ENCODE data around the gene TRAPPC3L.

TRAPPC3L gene

DNA sequence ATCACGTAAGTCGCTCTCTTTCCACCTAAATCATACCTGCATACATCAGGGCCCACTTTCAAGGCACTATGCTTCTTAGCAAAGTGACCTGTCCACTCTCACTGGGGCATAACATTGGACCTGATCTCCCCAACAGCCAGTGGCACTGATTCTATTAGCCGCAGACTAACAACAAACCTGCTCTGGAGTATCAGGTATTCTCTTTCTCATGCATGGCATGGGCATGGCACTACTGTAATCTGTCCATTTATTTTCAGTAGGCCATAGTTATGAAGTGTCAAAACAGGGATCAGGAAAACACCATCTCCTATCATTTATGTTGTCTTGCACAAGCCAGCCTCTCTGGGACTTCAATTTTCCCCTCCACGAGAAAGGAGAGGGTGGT, 16.5 kb upstream of the TRAPPC3L start:
- no peak for DNase-seq (ENCODE audit: insufficient read length, low spot score)
- no peak for FAIRE-seq
- TF ChIP-seq PAX5 (IDR thresholded peaks at IDR 0.05; ENCODE audit: insufficient read depth, low read length, severe bottlenecking) (no peak), POU2F2 (IDR thresholded peaks at IDR 0.05; ENCODE audit: low read depth, low read length) (no peak), POLR2A (IDR thresholded peaks at IDR 0.05; ENCODE audit: low read depth, low read length) (no peak), TAF1 (IDR thresholded peaks at IDR 0.05; ENCODE audit: low read depth, low read length) (no peak), SPI1 (IDR thresholded peaks at IDR 0.05; ENCODE audit: low read depth, low read length) (no peak), POLR2AphosphoS5 (IDR thresholded peaks at IDR 0.05; ENCODE audit: low read depth, low read length) (no peak)

DNA sequence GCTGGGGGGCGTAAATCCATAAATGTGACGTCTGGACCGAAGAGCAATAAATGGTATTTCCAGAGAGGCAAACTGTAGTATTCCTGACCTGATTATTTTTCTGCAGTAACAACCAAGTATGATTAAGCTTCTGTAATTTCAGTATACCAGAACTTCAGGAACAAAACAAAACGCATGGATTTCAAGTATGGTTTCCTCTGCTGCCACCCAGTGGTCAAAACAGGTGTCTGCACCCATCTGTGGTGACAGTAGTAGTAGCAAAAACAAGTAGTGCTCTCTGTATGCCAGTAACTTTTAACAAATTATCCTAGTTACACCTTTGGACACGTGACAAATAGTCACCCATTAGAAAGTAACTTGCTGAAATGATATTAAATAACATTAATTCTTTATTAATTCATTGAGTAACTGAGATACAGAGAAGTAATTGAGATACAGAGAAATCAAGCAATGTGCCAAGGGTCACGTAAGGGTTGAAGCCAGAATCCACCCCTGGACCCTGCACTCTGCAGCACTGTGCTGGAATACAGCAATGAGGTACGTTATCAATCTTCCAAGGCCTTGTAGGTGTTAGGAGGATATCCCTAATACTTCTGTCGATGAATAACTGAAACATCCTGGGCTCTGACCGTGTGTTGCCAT, 16.0 kb upstream of the TRAPPC3L start:
- TF ChIP-seq POU2F2 (IDR thresholded peaks at IDR 0.05; ENCODE audit: low read depth, low read length) (no peak), PAX5 (IDR thresholded peaks at IDR 0.05; ENCODE audit: insufficient read depth, low read length, severe bottlenecking) (no peak), SPI1 (IDR thresholded peaks at IDR 0.05; ENCODE audit: low read depth, low read length) (no peak), POLR2A (IDR thresholded peaks at IDR 0.05; ENCODE audit: low read depth, low read length) (no peak), TAF1 (IDR thresholded peaks at IDR 0.05; ENCODE audit: low read depth, low read length) (no peak), POLR2AphosphoS5 (IDR thresholded peaks at IDR 0.05; ENCODE audit: low read depth, low read length) (no peak)
- FAIRE-seq (peak; percentile 80), DNase-seq (ENCODE audit: insufficient read length, low spot score) (no peak)

DNA sequence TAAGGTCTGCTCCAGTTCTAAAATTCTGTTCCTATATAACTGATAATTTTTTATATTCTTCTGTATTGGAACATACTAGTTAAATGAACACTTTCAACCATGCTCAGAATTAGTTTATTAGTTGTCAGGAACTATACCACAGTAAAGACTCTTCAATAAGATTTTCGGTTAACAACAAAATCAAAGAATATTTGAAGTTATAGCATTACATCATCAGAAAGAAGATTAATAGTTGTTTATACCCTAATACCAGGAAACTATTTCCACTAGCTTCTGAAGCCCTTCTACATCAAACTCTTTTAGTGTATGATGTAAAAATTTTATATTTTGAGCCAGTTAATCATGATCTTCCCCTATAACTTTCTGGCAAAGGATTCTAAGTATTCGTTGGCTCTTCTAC, 14.6 kb upstream of the TRAPPC3L start:
- DNase-seq (ENCODE audit: insufficient read length, low spot score) = no peak
- no peak for FAIRE-seq
- no peak for TF ChIP-seq POLR2AphosphoS5 (IDR thresholded peaks at IDR 0.05; ENCODE audit: low read depth, low read length)

DNA sequence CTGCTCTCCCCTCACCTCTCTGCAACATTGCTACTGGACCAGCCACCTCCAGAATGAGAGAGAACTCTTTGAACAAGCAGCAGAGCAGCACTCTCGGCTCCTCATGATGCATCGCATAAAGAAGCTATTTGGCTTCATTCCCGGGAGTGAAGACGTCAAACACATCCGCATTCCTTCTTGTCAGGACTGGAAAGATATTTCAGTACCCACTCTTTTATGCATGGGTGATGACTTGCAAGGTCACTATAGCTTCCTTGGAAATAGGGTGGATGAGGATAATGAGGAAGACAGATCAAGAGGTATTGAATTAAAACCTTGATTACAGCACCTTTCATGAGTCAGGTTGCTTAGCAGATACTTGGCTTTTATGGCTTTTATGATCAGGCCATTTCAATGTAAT, 12.4 kb upstream of the TRAPPC3L start:
- FAIRE-seq (no peak), DNase-seq (ENCODE audit: insufficient read length, low spot score) (no peak)
- TF ChIP-seq SPI1 (IDR thresholded peaks at IDR 0.05; ENCODE audit: low read depth, low read length) (no peak), POLR2A (IDR thresholded peaks at IDR 0.05; ENCODE audit: low read depth, low read length) (no peak), TAF1 (IDR thresholded peaks at IDR 0.05; ENCODE audit: low read depth, low read length) (no peak), POU2F2 (IDR thresholded peaks at IDR 0.05; ENCODE audit: low read depth, low read length) (no peak), POLR2AphosphoS5 (IDR thresholded peaks at IDR 0.05; ENCODE audit: low read depth, low read length) (no peak), PAX5 (IDR thresholded peaks at IDR 0.05; ENCODE audit: insufficient read depth, low read length, severe bottlenecking) (no peak)

DNA sequence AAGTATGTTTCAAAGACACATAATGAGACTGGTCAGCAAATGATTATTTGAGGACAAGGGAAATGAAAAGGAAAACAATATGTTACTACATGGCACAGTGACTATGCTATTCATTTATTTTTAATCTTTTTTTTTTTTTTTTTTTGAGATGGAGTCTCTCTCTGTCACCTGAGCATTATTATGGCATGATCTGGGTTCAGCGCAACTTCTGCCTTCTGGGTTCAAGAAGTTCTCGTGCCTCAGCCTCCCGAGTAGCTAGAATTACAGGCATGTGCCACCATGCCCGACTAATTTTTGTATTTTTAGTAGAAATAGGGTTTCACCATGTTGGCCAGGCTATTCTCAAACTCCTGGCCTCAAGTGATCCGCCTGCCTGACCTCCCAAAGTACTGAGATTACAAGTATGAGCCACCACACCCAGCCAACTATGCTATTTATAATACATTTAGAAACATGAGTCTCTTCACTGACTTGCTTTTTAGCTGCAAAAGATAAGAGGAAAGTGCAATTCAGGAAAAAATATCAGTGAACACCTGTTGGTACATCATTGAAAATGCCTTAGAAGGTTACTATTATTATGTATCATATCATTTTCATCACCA, 11.4 kb upstream of the TRAPPC3L start:
- no peak for DNase-seq (ENCODE audit: insufficient read length, low spot score)
- FAIRE-seq = no peak
- TF ChIP-seq POU2F2 (IDR thresholded peaks at IDR 0.05; ENCODE audit: low read depth, low read length) = no peak
- no peak for TF ChIP-seq SPI1 (IDR thresholded peaks at IDR 0.05; ENCODE audit: low read depth, low read length)
- TF ChIP-seq PAX5 (IDR thresholded peaks at IDR 0.05; ENCODE audit: insufficient read depth, low read length, severe bottlenecking) = no peak
- TF ChIP-seq TAF1 (IDR thresholded peaks at IDR 0.05; ENCODE audit: low read depth, low read length) = no peak
- TF ChIP-seq POLR2A (IDR thresholded peaks at IDR 0.05; ENCODE audit: low read depth, low read length) = no peak
- TF ChIP-seq POLR2AphosphoS5 (IDR thresholded peaks at IDR 0.05; ENCODE audit: low read depth, low read length) = no peak

DNA sequence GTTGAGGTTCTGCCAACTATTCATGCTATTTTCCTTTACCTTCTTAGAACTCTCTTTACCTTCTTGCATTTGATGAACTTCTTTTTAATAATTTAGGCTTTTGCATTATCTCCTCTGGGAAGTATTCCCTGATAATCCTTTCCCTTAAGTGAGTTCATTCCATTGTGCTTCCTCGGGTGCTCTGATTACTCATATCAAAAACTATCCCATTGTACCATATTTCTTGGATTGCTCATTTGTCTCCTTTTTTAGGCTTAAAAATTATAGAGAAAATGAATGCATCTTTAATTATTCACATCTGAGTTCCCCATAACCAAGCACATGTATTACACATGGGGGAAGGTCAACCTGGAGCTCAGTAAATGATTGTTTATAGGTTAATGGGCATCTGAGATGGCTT, 10.6 kb upstream of the TRAPPC3L start:
- no peak for FAIRE-seq

DNA sequence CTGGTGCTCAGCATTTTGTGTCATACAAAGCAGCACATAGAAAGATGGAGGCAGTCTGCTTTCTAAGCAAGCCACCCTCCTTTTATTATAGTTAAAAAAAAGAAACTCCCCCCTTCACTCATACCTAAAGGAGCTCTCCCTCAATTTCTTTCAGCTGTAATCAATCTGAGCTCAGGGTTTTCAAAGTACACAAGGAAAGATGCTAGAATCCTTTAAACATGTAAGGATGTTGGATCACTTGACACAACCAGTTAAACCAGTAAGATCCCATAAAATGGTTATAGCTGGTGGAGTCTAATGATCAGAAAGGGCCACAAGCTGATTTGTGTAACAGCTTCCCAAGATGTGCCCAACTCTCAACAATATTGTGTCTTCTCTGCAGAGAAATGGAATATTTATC, 8.0 kb upstream of the TRAPPC3L start, which contains the start of gene CALHM4:
TSS of gene CALHM4 (plus strand) at position 301 of the 400 bp plus-strand sequence. CDS start at position 344, 43 bp downstream.
- FAIRE-seq (no peak), DNase-seq (ENCODE audit: insufficient read length, low spot score) (no peak)
- TF ChIP-seq POLR2A (IDR thresholded peaks at IDR 0.05; ENCODE audit: low read depth, low read length) = no peak
- TF ChIP-seq POLR2AphosphoS5 (IDR thresholded peaks at IDR 0.05; ENCODE audit: low read depth, low read length) = no peak
- TF ChIP-seq POU2F2 (IDR thresholded peaks at IDR 0.05; ENCODE audit: low read depth, low read length) = no peak
- no peak for TF ChIP-seq SPI1 (IDR thresholded peaks at IDR 0.05; ENCODE audit: low read depth, low read length)
- TF ChIP-seq PAX5 (IDR thresholded peaks at IDR 0.05; ENCODE audit: insufficient read depth, low read length, severe bottlenecking) = no peak
- no peak for TF ChIP-seq TAF1 (IDR thresholded peaks at IDR 0.05; ENCODE audit: low read depth, low read length)

More for the DNA sequence above, 10.6 kb upstream of the TRAPPC3L start:
- no peak for DNase-seq (ENCODE audit: insufficient read length, low spot score)
- TF ChIP-seq PAX5 (IDR thresholded peaks at IDR 0.05; ENCODE audit: insufficient read depth, low read length, severe bottlenecking) (no peak), TAF1 (IDR thresholded peaks at IDR 0.05; ENCODE audit: low read depth, low read length) (no peak), POLR2A (IDR thresholded peaks at IDR 0.05; ENCODE audit: low read depth, low read length) (no peak), POU2F2 (IDR thresholded peaks at IDR 0.05; ENCODE audit: low read depth, low read length) (no peak), SPI1 (IDR thresholded peaks at IDR 0.05; ENCODE audit: low read depth, low read length) (no peak), POLR2AphosphoS5 (IDR thresholded peaks at IDR 0.05; ENCODE audit: low read depth, low read length) (no peak)

DNA sequence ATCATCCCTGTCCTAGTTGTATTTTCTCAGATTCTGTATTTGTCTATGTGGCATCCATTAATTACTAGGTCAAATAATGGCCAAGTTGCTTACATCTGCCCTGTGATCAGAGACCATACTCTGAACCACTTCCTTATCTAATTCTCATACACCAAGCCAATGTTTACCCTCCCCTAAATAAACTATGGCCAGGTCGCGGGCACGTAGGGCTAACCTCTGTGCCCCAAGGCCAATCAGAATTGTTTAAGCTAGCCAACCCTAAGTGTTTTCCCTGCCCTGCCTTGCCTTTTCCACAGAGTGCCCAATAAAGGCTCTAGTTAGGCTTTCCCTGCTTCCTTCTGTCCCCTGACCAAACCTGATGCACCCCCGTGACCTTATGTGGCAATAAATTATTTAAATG, 5.3 kb upstream of the TRAPPC3L start:
- FAIRE-seq = no peak
- no peak for DNase-seq (ENCODE audit: insufficient read length, low spot score)
- TF ChIP-seq TAF1 (IDR thresholded peaks at IDR 0.05; ENCODE audit: low read depth, low read length) (no peak), POLR2AphosphoS5 (IDR thresholded peaks at IDR 0.05; ENCODE audit: low read depth, low read length) (no peak), SPI1 (IDR thresholded peaks at IDR 0.05; ENCODE audit: low read depth, low read length) (no peak), PAX5 (IDR thresholded peaks at IDR 0.05; ENCODE audit: insufficient read depth, low read length, severe bottlenecking) (no peak), POU2F2 (IDR thresholded peaks at IDR 0.05; ENCODE audit: low read depth, low read length) (no peak), POLR2A (IDR thresholded peaks at IDR 0.05; ENCODE audit: low read depth, low read length) (no peak)

DNA sequence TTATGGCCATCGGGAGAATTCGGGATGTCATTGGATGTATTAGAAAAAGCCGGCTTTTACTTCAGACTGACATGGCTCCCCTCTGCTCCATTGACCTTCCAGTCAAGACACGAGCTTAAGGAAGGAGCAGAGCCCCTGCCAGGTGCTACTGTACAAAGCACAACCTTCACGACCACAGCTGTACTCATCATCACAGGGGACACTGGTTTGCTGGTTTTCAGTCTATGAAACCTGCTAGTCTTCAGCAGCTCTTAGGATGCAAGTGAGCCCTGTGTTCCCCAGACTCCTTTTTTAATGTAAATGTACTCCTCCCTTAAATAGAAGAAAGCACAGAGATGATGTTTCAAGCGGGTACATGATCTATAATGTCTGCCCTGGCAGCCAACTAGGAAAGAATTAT, 1.9 kb upstream of the TRAPPC3L start:
- no peak for DNase-seq (ENCODE audit: insufficient read length, low spot score)
- no peak for TF ChIP-seq POU2F2 (IDR thresholded peaks at IDR 0.05; ENCODE audit: low read depth, low read length)
- no peak for TF ChIP-seq POLR2AphosphoS5 (IDR thresholded peaks at IDR 0.05; ENCODE audit: low read depth, low read length)
- FAIRE-seq = no peak

DNA sequence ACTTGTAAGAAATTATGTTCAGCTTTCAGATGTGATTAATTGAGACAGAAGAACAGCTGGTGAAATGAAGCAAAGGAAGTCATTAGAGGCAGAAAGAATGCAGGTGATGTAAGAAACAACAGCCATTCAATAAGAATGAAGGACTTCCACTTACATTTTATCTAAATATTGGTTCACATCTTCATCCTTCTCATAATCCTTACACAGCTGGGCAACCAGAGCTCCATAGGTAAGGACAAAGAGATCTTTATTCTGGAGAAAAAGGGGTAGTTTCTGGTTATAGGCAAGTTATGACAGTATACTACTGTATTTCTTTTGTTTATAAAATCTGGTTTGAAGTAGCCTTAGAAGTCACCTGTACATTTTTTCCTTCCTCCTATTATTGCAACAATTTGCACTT, 2.3 kb downstream of the TRAPPC3L start:
- no peak for TF ChIP-seq PAX5 (IDR thresholded peaks at IDR 0.05; ENCODE audit: insufficient read depth, low read length, severe bottlenecking)
- TF ChIP-seq POLR2AphosphoS5 (IDR thresholded peaks at IDR 0.05; ENCODE audit: low read depth, low read length) = no peak
- no peak for TF ChIP-seq POU2F2 (IDR thresholded peaks at IDR 0.05; ENCODE audit: low read depth, low read length)
- TF ChIP-seq SPI1 (IDR thresholded peaks at IDR 0.05; ENCODE audit: low read depth, low read length) = no peak
- no peak for TF ChIP-seq POLR2A (IDR thresholded peaks at IDR 0.05; ENCODE audit: low read depth, low read length)
- no peak for TF ChIP-seq TAF1 (IDR thresholded peaks at IDR 0.05; ENCODE audit: low read depth, low read length)
- no peak for DNase-seq (ENCODE audit: insufficient read length, low spot score)
- no peak for FAIRE-seq
